NB4 (cell line): ENCODE results near the gene IAH1.

Experiments
- MYC ChIP-seq: IDR thresholded peaks from 2 replicates; pipeline ENCODE4 v1.6.1; 2011; ENCODE audit warnings: low read depth, low read length
- POLR2A ChIP-seq: IDR thresholded peaks from 2 replicates; pipeline ENCODE4 v1.6.1; 2011; ENCODE audit warnings: mild to moderate bottlenecking; ENCODE audit not compliant: insufficient read length; ENCODE audit errors: extremely low read depth
- TF ChIP-seq, protein P1 (sequence below): IDR thresholded peaks from one replicate; pipeline ENCODE4 v1.5.1; 2012; ENCODE audit warnings: low read depth, low read length
- TF ChIP-seq, protein P2 (sequence below): IDR thresholded peaks from 2 replicates; pipeline ENCODE4 v1.6.1; 2011; ENCODE audit warnings: low read depth, low read length

DNA sequence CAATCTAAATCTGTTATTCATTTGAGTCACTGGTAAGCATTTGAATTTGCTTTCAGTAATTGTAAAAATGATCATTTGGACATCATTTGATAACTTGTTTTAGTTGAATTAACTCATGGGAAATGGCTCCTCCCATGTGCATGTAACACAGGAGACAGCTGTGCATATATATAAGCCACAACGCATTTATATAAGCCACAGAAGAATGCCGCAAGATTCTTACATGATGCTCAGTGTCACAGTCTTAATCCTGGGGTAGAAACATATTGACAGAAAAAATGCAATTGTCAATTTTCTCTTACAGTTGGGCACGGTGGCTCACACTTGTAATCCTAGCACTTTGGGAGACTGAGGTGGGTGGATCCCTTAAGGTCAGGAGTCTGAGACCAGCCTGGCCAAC lies 13.3 kb upstream of the IAH1 start:
- TF ChIP-seq MYC (no peak), POLR2A (no peak)
- TF ChIP-seq, protein P1, sequence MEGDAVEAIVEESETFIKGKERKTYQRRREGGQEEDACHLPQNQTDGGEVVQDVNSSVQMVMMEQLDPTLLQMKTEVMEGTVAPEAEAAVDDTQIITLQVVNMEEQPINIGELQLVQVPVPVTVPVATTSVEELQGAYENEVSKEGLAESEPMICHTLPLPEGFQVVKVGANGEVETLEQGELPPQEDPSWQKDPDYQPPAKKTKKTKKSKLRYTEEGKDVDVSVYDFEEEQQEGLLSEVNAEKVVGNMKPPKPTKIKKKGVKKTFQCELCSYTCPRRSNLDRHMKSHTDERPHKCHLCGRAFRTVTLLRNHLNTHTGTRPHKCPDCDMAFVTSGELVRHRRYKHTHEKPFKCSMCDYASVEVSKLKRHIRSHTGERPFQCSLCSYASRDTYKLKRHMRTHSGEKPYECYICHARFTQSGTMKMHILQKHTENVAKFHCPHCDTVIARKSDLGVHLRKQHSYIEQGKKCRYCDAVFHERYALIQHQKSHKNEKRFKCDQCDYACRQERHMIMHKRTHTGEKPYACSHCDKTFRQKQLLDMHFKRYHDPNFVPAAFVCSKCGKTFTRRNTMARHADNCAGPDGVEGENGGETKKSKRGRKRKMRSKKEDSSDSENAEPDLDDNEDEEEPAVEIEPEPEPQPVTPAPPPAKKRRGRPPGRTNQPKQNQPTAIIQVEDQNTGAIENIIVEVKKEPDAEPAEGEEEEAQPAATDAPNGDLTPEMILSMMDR = no peak
- TF ChIP-seq, protein P2, sequence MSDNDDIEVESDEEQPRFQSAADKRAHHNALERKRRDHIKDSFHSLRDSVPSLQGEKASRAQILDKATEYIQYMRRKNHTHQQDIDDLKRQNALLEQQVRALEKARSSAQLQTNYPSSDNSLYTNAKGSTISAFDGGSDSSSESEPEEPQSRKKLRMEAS = no peak
